ENCODE results near the gene SDHC.
A peak's percentile ranks its signal among the peaks of the same experiment; 100 is the strongest.
"Not testable (repeated sequence)": the region's sequence is repeated elsewhere in the genome, so short reads cannot be mapped to it uniquely, and the experiment has no call there.

The SDHC gene

GRCh38 chr1:161389158-161389557 lies 75.0 kb downstream of the SDHC start:
- not testable (repeated sequence) for DNase-seq

DNA sequence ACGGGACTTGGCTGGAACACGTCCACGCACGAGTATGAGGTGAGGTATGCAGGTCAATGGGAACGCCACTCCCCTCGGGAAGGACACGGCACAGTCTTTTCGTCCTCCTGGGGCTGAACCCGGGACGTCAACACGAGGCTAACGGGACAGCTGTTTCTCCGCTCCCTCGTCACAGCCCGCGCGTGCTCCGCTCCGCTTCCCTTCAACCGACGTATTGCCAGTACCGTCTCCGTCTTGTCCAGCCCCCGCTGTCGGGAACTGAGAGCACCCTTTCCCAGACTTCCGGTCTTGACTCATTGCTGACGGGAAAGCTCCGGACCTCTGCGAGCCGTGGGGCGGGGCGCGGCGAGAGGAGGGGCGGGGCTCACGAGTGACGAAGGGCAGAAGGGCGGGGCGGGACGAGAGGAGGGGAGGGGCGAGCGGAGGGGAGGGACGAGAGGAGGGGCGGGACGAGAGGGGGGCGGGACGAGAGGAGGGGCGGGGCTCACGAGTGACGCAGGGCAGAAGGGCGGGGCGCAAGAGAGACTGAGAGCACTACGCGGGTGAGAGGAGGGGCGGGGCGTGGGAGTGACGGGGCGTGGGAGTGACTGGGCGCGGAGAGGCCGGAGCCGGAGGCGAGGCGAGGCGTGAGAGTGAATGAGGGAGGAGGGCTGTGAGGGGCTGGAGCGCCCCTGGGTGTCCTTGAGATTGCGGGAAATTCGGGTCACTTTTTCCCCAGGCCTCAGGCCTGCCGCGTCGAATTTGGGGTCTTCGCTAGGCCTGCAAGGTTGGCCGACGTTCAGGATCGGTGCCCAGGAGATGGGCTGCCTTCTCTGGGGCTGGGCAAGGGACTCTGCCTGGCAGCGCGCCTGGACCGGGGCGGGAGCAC lies 75.7 kb downstream of the SDHC start:
- DNase-seq: peak; percentile 68

DNA sequence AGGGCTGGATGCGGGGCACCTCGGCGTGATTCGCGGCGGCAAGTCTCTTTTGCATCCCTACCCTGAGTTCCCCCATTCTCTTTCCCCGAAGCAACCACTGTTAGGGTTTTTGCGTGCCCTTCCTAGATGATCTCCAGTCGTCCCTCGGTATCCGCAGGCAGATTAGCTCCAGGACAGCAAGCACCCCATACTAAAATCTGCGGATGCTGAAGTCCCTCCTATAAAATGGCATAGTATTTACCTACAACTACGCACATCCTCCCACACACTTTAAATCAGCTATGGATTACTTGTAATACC lies 76.3 kb downstream of the SDHC start:
- DNase-seq: no peak

DNA sequence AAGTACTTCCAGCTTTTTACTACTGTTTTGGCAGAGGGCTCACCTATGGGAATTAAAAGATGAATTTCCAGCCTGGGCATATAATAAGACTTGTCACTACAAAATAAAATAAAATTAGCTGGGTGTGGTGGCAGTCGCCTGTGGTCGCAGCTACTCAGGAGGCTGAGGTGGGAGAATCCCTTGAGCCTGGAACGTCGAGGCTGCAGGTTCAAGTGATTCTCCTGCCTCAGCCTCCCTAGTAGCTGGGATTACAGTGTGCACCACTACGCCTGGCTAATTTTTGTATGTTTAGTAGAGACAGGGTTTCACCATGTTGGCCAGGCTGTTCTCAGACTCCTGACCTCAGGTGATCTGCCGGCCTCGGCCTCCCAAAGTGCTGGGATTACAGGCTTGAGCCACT lies 77.0 kb downstream of the SDHC start:
- DNase-seq: not testable (repeated sequence)

GRCh38 chr1:161391611-161392010 lies 77.4 kb downstream of the SDHC start:
- no peak for DNase-seq

GRCh38 chr1:161393151-161393550 lies 79.0 kb downstream of the SDHC start:
- DNase-seq: no peak

- not testable (repeated sequence) for DNase-seq
These were observed 82.9 kb downstream of the SDHC start for GRCh38 chr1:161397038-161397437.

DNA sequence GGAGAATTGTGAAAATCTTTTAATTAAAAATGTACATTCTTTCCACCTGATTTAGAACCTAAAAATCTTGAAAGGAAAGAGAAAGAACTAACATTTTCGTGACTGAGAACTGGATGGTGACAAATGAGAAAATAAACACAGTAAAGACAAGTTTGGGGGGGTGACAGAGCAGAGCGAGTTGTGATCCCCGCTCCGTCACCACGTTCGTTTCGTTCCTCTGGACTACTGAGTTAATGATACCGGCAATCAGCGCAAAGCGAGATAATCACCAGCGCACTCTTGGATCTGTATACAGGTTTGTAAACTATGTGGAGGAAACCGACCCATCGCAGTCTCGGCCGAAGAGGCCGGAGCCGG lies 84.7 kb downstream of the SDHC start:
- DNase-seq: no peak

DNA sequence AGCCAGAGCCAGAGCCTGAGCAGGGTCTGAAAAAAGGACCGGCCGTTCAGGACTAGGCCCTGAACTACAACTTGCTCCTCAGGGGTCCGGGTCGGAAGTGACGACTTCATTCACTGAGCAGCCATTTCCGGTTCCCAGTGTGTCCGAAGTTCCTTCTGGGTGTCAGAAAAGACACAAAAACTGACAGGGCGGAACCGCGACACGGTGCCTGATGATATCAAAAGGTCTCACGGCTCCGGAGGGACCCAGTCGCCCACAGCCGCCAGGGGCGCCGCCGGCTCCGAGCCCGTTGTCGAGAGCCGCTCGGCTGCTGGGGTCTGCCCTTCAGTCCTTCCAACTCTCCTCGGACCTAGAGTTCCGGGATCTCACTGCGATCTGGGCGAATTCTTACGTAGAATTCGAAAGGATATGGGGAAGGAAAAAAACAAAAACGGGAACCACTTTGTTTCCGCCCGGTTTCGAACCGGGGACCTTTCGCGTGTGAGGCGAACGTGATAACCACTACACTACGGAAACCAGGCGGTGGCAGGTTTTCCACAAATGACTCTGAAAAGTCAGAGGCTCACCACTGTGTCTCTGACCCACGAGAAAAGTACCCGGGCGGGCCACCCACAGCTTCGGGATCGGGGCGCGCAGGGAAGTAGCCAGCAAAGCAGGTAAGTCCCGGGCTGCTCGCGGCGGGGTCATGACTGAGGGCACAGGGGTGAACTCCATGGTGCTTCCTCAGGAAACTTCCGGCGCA lies 85.2 kb downstream of the SDHC start:
- DNase-seq: peak; percentile 59

- DNase-seq: no peak
These were observed 88.3 kb downstream of the SDHC start for GRCh38 chr1:161402446-161402845.

DNA sequence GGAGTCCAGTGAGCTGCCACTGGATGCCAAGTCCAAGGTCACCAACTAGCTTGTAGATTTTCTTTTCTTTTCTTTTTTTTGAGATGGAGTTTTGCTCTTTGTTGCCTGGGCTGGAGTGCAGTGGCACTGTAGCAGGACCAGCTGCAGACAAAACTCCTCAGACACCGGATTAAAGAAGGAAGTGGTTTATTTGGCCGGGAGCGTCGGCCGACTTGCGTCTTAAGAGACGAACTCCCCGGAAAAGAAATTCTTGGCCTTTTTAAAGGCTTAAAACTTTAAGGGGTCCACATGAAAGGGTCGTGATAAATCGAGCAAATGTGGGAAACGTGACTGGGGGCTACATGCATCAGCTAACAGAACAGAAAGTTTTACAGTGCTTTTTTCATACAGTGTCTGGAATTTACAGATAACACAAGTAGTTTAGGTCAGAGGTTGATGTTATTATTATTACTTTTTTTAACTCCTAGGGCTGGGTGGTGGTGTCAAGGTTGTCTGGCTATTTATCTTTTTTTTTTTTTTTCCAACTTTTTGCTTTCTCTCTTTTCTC lies 89.9 kb downstream of the SDHC start:
- no peak for DNase-seq

- DNase-seq: not testable (repeated sequence)
These were observed 92.4 kb downstream of the SDHC start for GRCh38 chr1:161406551-161406950.

DNA sequence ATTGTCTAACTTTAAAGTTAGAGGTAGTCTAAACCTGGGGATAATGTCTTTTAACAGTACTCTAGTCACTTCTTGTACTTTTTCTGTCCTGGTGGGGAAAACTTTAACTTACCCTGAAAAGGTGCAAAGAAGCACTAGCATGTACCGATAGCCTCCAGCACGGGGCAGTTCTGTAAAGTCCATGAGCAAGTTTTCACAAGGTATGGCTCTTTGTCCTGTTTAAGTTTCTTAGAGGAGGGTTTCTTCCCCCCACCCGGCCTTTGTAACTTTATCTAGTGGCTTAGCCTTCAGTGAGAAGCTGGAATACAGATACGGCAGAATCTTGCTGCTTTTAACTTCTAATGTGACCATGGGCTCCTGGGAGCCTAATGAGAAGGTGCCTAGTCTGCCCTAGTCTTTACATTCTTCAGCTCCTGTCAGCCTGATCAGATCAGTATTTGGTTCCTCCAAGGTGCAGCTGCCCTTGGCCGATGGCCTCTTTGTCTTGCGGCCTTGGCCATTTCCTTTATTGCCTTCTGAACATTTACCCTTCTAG lies 93.3 kb downstream of the SDHC start:
- no peak for DNase-seq

- no peak for DNase-seq
These were observed 94.4 kb downstream of the SDHC start for GRCh38 chr1:161408429-161409052.

GRCh38 chr1:161409848-161410635 lies 95.9 kb downstream of the SDHC start:
- not testable (repeated sequence) for DNase-seq

DNA sequence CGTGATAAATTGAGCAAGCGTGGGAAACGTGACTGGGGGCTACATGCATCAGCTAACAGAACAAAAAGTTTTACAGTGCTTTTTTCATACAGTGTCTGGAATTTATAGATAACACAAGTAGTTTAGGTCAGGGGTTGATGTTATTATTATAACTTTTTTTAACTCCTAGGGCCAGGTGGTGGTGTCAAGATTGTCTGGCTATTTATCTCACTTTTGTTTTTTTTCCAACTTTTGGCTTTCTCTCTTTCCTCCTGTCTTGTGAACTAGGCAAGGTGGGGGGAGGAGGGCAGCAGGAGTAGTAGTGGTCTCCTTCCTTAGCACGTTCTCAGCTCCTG lies 96.4 kb downstream of the SDHC start:
- DNase-seq: not testable (repeated sequence)
